D341Med (cell line): ENCODE data around the gene CA4.

Experiments
- DNase-seq: peaks from one replicate; pipeline ENCODE4 v3.0.0; 2012; ENCODE audit warnings: low spot score

The CA4 gene

DNA sequence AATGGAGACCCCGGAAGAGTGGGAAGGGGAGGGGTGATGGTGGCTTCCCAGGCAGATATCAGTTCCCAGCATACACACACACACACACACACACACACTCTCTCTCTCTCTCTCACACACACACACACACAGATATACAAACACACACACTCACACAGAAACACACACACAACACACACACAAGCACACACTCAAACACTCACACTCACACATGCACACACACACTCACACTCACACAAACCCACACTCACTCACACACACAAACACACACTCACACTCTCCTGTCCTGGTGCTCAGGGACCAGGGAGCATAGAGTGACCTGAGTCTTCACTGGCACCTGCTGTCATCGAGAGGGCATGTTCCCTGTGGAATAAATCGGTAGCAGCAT, 5.6 kb downstream of the CA4 start:
- DNase-seq: no peak

DNA sequence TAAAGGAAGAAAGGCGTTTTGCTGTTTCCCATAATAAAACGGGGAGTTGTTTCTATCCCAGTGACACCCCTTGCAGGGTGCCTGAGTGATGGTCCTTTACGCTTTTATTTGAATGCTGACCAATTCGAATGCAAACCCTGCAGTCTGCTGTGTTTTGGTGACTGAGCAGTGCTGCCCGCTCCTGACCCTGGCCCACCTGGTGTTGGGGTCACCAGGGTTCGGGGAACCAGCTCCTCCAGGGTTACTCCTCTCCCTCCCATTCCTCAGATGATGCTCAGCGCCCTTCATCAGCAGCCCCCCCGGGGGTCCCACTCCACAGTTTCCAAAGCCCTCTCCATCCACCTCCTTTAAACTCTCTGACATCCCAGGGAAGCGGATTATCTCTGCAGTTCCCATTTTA, 6.0 kb downstream of the CA4 start:
- DNase-seq: peak; percentile 36

DNA sequence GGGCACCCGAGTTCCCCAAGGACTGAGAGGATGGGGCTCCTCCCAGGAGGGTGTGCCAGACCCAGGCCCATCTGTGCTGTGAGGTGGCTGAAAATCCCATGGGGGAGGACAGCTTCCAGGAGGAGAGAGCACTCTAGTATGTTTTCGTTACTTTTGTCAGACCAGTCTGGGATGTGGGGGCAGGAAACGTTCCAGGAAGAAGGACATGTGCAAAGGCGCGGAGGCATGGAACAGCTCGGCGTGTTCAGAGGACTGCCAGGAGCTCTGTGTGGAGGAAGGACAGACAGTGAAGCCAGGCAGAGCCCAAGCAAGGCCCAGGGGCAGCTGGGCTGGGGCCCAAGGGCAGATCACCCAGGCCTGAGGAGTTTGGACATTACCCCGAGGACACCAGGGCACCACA, 7.0 kb downstream of the CA4 start:
- DNase-seq: peak; percentile 50

- DNase-seq: no peak
Observed at GRCh38 chr17:60157487-60158040, 7.8 kb downstream of the CA4 start.

DNA sequence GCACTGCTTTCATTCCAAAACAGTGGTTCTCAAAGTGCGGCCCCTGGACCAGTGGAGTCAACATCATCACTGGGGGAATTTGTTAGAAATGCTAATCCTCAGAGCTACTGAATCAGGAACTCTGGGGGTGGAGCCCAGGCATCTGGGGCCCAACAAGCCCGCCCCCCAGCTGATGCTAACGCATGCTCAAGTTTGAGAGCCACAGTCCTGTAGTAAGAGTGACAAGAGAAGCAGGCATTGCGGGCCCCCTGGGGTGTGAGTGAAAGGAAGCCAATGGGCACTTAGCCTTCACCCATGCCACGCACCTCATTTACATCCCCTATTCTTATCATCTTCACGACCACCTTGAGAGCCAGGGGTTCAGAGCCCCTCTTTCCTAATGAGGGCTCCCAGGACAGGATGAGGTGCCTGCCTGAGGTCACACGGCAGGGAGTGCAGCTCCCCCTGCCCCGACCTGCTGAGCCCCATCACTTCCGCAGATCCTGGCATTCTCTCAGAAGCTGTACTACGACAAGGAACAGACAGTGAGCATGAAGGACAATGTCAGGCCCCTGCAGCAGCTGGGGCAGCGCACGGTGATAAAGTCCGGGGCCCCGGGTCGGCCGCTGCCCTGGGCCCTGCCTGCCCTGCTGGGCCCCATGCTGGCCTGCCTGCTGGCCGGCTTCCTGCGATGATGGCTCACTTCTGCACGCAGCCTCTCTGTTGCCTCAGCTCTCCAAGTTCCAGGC, 9.1 kb downstream of the CA4 start:
- DNase-seq: peak; percentile 41

DNA sequence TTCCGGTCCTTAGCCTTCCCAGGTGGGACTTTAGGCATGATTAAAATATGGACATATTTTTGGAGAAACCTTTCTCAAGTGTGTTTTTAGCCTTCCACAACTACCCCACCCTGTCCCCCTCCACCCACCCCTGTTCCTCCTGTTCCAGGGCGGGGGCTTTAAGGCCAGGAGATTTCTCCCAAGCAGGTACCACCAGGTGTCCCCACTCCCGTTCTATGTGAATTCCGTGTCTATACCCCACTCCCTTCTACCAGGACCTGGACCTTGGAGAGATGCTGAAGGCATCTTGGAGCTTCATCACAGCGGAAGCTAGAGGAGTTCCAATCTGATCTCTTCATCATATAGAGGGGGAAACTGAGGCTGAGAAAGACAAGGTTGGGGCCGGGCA, 9.7 kb downstream of the CA4 start:
- DNase-seq: no peak

DNA sequence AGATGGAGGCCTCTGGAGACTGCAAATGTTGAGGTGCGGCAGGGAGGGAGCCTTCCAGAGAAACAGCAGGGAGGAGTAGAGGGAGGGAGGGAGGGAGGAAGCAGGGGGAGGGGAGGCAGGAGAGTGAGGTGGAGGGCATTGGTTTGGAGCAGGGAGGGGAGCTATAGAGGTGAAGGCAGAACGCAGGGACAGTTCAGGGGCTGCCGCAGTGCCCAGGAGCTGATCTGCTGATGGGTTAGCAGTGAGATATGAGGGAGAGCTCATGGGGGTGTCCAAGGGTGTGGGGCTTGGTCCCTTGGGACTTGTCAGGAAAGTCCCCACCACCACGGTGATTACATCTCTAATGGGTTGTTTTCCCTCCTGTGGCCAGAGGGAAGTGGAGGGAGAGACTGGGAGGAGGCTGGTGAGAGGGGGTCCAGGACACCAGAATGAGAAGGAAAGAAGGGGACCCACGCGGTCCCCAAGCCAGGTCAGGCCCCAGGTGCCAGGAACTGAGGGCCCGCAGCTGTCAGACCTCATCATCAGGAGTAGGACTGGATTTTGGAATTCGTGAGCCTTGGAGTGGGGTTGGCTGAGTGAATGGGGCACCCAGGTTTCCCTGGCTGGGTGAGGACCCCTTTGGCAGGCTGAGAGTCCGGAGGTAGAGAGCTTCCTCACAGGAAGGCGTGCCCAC, 11.2 kb downstream of the CA4 start:
- DNase-seq: peak; percentile 40

GRCh38 chr17:60161598-60162330, 12.0 kb downstream of the CA4 start:
- peak; percentile 35 for DNase-seq

GRCh38 chr17:60163108-60163784, 13.5 kb downstream of the CA4 start:
- DNase-seq: peak; percentile 60

- DNase-seq: no peak
Observed at GRCh38 chr17:60164164-60164563, 14.4 kb downstream of the CA4 start.

GRCh38 chr17:60164697-60165096, 14.9 kb downstream of the CA4 start:
- peak; percentile 45 for DNase-seq

GRCh38 chr17:60165223-60165622, 15.4 kb downstream of the CA4 start:
- DNase-seq: no peak

DNA sequence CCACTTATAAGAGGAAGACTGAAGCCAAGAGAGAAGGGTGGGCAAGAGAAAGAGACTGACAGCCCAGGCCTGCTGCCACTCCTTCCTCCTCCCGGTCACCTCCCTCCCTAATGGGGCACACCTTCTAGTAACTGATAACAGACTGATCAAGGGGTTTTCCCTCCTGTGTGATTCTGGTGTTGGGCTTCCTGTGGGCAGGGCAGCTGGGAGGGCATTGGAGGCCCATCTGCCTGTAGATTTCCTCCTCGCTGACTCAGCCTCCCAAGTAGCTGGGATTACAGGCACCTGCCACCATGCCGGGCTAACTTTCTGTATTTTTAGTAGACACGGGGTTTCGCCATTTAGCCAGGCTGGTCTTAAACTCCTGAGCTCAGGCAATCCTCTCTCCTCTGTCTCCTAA, 16.2 kb downstream of the CA4 start:
- DNase-seq: peak; percentile 26

DNA sequence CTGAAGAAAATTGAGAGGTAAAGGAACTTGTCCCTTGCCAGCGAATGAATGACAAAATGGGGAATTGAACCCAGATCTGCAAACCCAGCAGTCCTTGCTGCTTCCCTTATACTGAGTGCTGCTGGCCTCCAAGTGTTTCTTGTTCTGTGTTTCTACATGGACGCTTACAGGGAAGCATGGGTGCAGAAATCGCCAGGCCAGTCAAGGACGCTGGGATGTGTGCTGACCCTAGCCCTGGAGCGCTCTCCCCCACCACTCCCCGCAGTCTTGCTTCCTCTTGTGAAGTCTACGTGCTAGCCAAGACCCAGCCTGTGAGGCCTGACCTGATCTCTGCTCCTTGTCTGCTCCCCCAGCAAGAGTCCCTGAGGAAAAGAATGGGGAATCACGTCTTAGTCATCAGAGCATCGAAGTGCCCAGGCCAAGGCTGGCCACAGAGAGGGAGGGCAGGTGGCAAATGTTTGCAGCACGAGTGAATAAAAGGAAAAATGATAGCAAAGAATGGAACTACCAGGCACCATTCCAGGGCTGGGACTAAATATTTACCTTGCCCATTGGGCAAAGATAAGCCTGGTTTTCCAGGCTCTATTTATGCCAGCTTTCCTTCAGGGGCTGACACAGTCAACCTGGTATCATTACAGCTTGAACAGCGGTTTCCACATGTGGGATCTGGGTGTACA, 17.4 kb downstream of the CA4 start:
- DNase-seq: no peak

GRCh38 chr17:60168654-60169053, 18.9 kb downstream of the CA4 start:
- DNase-seq: peak; percentile 34

DNA sequence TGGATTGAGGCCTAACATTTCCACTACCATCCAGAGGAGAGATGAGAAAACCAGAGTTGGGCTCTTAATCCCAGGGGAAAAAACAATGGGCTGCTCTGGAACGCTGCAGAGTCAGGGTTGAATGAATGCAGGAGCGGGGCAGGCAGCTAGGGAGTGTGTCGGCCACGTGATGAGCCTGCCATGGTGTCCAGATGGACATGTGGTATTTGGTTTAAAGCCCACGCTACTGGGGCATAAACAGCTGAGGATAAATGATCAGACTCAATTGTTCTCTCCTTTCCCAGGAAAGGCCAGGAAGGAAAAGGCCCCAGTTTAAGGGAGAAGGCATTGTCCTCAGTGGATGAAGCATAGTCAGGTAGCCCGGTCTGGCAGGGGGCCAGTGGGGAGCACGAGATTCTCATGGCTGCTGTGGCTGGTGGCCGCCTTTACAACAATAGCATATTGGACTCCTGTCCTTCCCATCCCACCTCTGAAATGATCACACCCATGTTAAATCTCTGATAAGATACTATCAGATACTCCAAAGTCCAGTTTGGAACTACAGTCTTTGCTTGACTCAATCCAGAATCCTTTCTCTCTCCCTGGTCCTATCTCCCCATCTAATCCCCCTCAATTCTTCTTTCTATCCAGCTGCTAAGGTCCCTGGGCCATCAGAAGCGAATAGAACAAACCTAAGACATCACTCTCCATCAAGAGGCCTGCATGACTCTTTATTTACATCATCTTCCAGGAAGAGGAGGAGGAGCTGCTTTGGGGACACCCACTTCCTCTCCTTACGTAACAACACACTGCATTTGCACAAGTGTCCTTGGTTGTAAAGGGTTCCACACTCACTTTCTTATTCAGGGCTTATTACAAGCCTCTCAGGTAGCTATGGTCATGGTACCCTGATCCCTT, 20.4 kb downstream of the CA4 start:
- peak; percentile 28 for DNase-seq

DNA sequence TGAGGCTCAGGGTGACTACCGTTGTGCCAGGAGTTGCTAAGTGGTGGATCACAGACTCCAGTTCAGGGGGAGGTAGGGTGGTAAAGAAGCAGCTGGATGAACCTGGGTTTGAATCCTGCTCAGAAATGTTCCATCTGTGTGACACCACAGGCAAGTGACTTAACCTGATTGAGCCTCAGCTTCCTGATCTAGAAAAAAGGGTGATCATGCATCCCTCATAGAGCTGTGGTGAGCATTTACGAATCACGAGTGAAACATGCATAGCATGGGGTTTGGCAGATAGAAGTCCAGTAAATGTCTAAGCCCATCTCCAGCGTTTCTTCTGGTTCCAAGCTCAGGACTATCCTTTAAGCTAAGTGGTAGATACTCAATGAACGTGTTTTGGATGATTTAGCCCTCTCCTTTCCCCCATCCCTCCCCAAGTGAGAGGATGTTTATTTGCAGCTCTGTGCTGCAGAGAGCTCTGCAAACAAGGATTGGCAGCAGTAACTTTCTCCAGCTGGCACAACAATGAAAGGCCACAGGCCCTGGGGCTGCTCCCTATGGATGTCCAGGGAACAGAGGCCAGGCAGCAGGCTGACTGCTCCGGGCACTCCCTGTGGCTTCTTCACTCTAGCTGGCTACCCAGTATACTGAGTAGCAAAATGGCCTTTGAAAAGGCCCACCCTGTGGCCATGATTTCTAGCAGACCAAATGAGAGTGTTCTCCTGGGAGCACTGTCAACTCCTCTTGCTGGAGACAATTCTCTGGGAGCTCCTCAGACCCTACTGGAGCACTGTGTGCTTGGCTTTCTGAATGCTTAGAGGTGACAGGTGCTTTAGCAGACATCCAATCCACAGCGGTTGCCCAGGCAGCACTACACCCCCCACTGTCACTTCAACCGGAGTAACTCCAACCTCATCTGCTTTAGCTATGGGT, 21.3 kb downstream of the CA4 start:
- no peak for DNase-seq

- DNase-seq: no peak
Observed at GRCh38 chr17:60171753-60172079, 21.9 kb downstream of the CA4 start.

GRCh38 chr17:60173304-60173819, 23.6 kb downstream of the CA4 start:
- no peak for DNase-seq

GRCh38 chr17:60174035-60174434, 24.3 kb downstream of the CA4 start:
- DNase-seq: no peak
